Neuron (in vitro differentiated cells): ENCODE measurements around the gene EFS.

ENCODE experiments used
- H2AFZ ChIP-seq: one replicate; pipeline ENCODE4 v1.6.1; 2013; ENCODE audit warnings: low read depth, mild to moderate bottlenecking, inconsistent platforms, low read length, moderate library complexity
- H3K27me3 ChIP-seq: one replicate; pipeline ENCODE4 v1.6.1; 2013; ENCODE audit warnings: low read length; ENCODE audit not compliant: insufficient read depth
- H3K36me3 ChIP-seq: one replicate; pipeline ENCODE4 v1.6.1; 2013; ENCODE audit warnings: low read length; ENCODE audit not compliant: insufficient read depth
- H3K4me1 ChIP-seq: one replicate; pipeline ENCODE4 v1.6.1; 2013; ENCODE audit warnings: low read length; ENCODE audit not compliant: insufficient read depth
- H3K4me3 ChIP-seq: 2 replicates; pipeline ENCODE4 v1.5.1; 2013; ENCODE audit warnings: mild to moderate bottlenecking, low read length, moderate library complexity
- H3K9me3 ChIP-seq: one replicate; pipeline ENCODE4 v1.6.1; 2013; ENCODE audit warnings: low read length

The EFS gene

GRCh38 chr14:23356662-23357061 is 8.3 kb downstream of the EFS start:
- Histone ChIP-seq H2AFZ (no peak overlapping the region), H3K36me3 (peaks cover 50% of the 10 kb centered on the region)

GRCh38 chr14:23355871-23356435 is 9.0 kb downstream of the EFS start:
- H2AFZ ChIP-seq = no peak overlapping the region
- no peak overlapping the region for H3K4me3 ChIP-seq
- H3K4me1 ChIP-seq = peaks cover 7% of the 10 kb centered on the region
- H3K36me3 ChIP-seq = peaks cover 43% of the 10 kb centered on the region
- H3K9me3 ChIP-seq = no peaks in the 10 kb centered on the region
- no peaks in the 10 kb centered on the region for H3K27me3 ChIP-seq

More at GRCh38 chr14:23356662-23357061, 8.3 kb downstream of the EFS start:
- Histone ChIP-seq H3K4me1 (peaks cover 7% of the 10 kb centered on the region), H3K4me3 (no peak overlapping the region), H3K27me3 (no peaks in the 10 kb centered on the region), H3K9me3 (no peaks in the 10 kb centered on the region)

GRCh38 chr14:23354990-23355389 is 10.0 kb downstream of the EFS start:
- peaks cover 34% of the 10 kb centered on the region for H3K36me3 ChIP-seq

GRCh38 chr14:23353433-23353780 is 11.6 kb downstream of the EFS start:
- H3K36me3 ChIP-seq = peaks cover 21% of the 10 kb centered on the region
- H3K4me1 ChIP-seq = peaks cover 7% of the 10 kb centered on the region
- H2AFZ ChIP-seq = no peak overlapping the region
- H3K27me3 ChIP-seq = no peaks in the 10 kb centered on the region
- no peaks in the 10 kb centered on the region for H3K9me3 ChIP-seq
- H3K4me3 ChIP-seq = peak overlapping the region; percentile 63

More at GRCh38 chr14:23354990-23355389, 10.0 kb downstream of the EFS start:
- H3K4me3 ChIP-seq = no peak overlapping the region
- no peaks in the 10 kb centered on the region for H3K9me3 ChIP-seq
- H3K4me1 ChIP-seq = peaks cover 7% of the 10 kb centered on the region
- H2AFZ ChIP-seq = no peak overlapping the region
- H3K27me3 ChIP-seq = no peaks in the 10 kb centered on the region

GRCh38 chr14:23352506-23353432 is 12.2 kb downstream of the EFS start, which contains the start of gene SLC22A17:
TSS of gene SLC22A17 (minus strand) at chr14:23352887.
- peak within 1 kb of the TSS; percentile 74 for H2AFZ ChIP-seq
- no peaks in the 10 kb centered on the region for H3K27me3 ChIP-seq
- peak within 1 kb of the TSS; percentile 63 for H3K4me3 ChIP-seq
- peaks cover 15% of the 10 kb centered on the region for H3K36me3 ChIP-seq
- H3K9me3 ChIP-seq = no peaks in the 10 kb centered on the region
- H3K4me1 ChIP-seq = peaks cover 7% of the 10 kb centered on the region

- H3K9me3 ChIP-seq = no peaks in the 10 kb centered on the region
- peak overlapping the region; percentile 74 for H2AFZ ChIP-seq
- peak overlapping the region; percentile 63 for H3K4me3 ChIP-seq
- H3K27me3 ChIP-seq = no peaks in the 10 kb centered on the region
- peaks cover 6% of the 10 kb centered on the region for H3K36me3 ChIP-seq
- H3K4me1 ChIP-seq = peaks cover 7% of the 10 kb centered on the region
These were observed 13.1 kb downstream of the EFS start for GRCh38 chr14:23351681-23352505.

GRCh38 chr14:23349156-23349845 is 15.7 kb downstream of the EFS start:
- H3K4me3 ChIP-seq = no peak overlapping the region
- peaks cover 7% of the 10 kb centered on the region for H3K4me1 ChIP-seq
- no peaks in the 10 kb centered on the region for H3K27me3 ChIP-seq
- H3K9me3 ChIP-seq = no peaks in the 10 kb centered on the region
- no peak overlapping the region for H2AFZ ChIP-seq
- no peaks in the 10 kb centered on the region for H3K36me3 ChIP-seq

- H2AFZ ChIP-seq = no peak overlapping the region
- peaks cover 2% of the 10 kb centered on the region for H3K9me3 ChIP-seq
- no peaks in the 10 kb centered on the region for H3K36me3 ChIP-seq
- peaks cover 7% of the 10 kb centered on the region for H3K4me1 ChIP-seq
- H3K4me3 ChIP-seq = no peak overlapping the region
- no peaks in the 10 kb centered on the region for H3K27me3 ChIP-seq
These were observed 16.7 kb downstream of the EFS start for GRCh38 chr14:23348297-23348655.

- Histone ChIP-seq H3K27me3 (no peaks in the 10 kb centered on the region), H3K36me3 (no peaks in the 10 kb centered on the region), H3K4me1 (peaks cover 7% of the 10 kb centered on the region), H2AFZ (no peak overlapping the region), H3K9me3 (peaks cover 2% of the 10 kb centered on the region), H3K4me3 (no peak overlapping the region)
These were observed 17.3 kb downstream of the EFS start for GRCh38 chr14:23347406-23348296.

GRCh38 chr14:23346693-23347405 is 18.1 kb downstream of the EFS start:
- H3K36me3 ChIP-seq = no peaks in the 10 kb centered on the region
- H3K4me3 ChIP-seq = no peak overlapping the region
- peaks cover 3% of the 10 kb centered on the region for H3K4me1 ChIP-seq
- H3K9me3 ChIP-seq = peaks cover 6% of the 10 kb centered on the region
- no peak overlapping the region for H2AFZ ChIP-seq
- no peaks in the 10 kb centered on the region for H3K27me3 ChIP-seq

GRCh38 chr14:23345987-23346692 is 18.8 kb downstream of the EFS start:
- H3K4me3 ChIP-seq = no peak overlapping the region
- H2AFZ ChIP-seq = no peak overlapping the region
- H3K36me3 ChIP-seq = no peaks in the 10 kb centered on the region
- H3K4me1 ChIP-seq = no peaks in the 10 kb centered on the region
- H3K9me3 ChIP-seq = peaks cover 7% of the 10 kb centered on the region
- no peaks in the 10 kb centered on the region for H3K27me3 ChIP-seq
